OCI-LY3 (cell line): ENCODE measurements around the gene IRS2.

ENCODE experiments used
- H2AFZ ChIP-seq: fragments of 200-600, 300-600 bp; shearing (Covaris generic); 2 replicates; pipeline ENCODE4 v1.6.0; 2014; ENCODE audit warnings: antibody characterized with exemption, low read depth, low read length
- H3K27ac ChIP-seq: fragments of 200-600, 300-600 bp; sonication (generic); 2 replicates; pipeline ENCODE4 v1.5.1; 2014; ENCODE audit warnings: mild to moderate bottlenecking, low read length, moderate library complexity, mixed read lengths
- H3K27me3 ChIP-seq: fragments of 200-600, 300-600 bp; sonication (generic); 2 replicates; pipeline ENCODE4 v1.6.1; 2014; ENCODE audit warnings: low read depth, low read length, mixed read lengths
- H3K36me3 ChIP-seq: fragments of 200-600, 300-600 bp; sonication (generic); replicated peaks from 2 replicates; pipeline ENCODE3; 2014; ENCODE audit warnings: low read depth, low read length, mixed read lengths
- H3K4me1 ChIP-seq: fragments of 300-600, 200-600 bp; sonication (generic); 2 replicates; pipeline ENCODE4 v1.6.1; 2014; ENCODE audit warnings: low read length, mixed read lengths
- H3K4me2 ChIP-seq: fragments of 200-600, 300-600 bp; sonication (generic); 2 replicates; pipeline ENCODE4 v1.6.1; 2014; ENCODE audit warnings: low read length, mixed read lengths
- H3K4me3 ChIP-seq: fragments of 300-600, 200-600 bp; sonication (generic); 2 replicates; pipeline ENCODE4 v1.5.1; 2014; ENCODE audit warnings: antibody characterized with exemption, mild to moderate bottlenecking, low read length, moderate library complexity
- H3K79me2 ChIP-seq: fragments of 300-600, 200-600 bp; shearing (Covaris generic); 2 replicates; pipeline ENCODE4 v1.6.1; 2014; ENCODE audit warnings: mild to moderate bottlenecking, low read length, mixed read lengths
- H3K9ac ChIP-seq: fragments of 300-600, 200-600 bp; shearing (Covaris generic); 2 replicates; pipeline ENCODE4 v1.6.0; 2014; ENCODE audit warnings: mild to moderate bottlenecking, low read length, moderate library complexity
- H3K9me3 ChIP-seq: fragments of 200-600, 300-600 bp; shearing (Covaris generic); 2 replicates; pipeline ENCODE4 v1.6.1; 2014; ENCODE audit warnings: low read length, mixed read lengths; ENCODE audit not compliant: insufficient read depth
- H4K20me1 ChIP-seq: fragments of 200-600, 300-600 bp; sonication (generic); 2 replicates; pipeline ENCODE4 v1.6.1; 2016; ENCODE audit warnings: low read length, mixed read lengths; ENCODE audit not compliant: insufficient read depth
- EZH2phosphoT487 ChIP-seq: fragments of 200-600 bp; shearing (Covaris generic); IDR thresholded peaks from 2 replicates; pipeline ENCODE4 v1.6.1; 2018; ENCODE audit warnings: antibody characterized with exemption, mixed run types, low read depth
- TF ChIP-seq, protein P1 (sequence below): fragments of 200-600, 300-600 bp; sonication (generic); IDR thresholded peaks from 2 replicates; pipeline ENCODE4 v1.5.1; 2014; ENCODE audit warnings: antibody characterized with exemption, low read length, low read depth

Gene IRS2

DNA sequence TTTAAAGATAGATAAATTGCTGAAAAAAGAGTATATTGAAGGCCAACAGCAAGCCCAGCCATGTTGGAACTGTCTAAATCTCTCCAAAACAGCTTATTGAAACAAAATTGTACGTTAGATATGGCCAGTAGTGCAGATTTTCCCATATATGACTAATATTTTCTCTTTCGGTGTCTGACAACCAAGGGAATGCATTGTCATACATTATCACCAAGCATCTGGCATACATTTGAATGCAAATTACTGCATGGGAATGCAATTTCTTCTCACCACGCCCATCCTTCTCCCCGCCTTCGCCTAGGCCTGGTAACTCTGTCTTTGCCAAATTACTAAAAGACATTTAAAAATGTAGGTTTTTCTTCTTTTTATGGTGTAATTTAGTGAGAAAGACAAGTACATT lies 32.5 kb upstream of the IRS2 start:
- Histone ChIP-seq H3K9ac (no peak overlapping the region), H3K79me2 (no peaks in the 10 kb centered on the region), H3K27me3 (no peaks in the 10 kb centered on the region; the same call in 1 of the 2 replicates), H3K4me2 (no peak overlapping the region), H4K20me1 (no peaks in the 10 kb centered on the region), H3K9me3 (no peaks in the 10 kb centered on the region), H3K27ac (no peak overlapping the region), H3K4me3 (no peak overlapping the region), H2AFZ (no peak overlapping the region), H3K36me3 (no peaks in the 10 kb centered on the region), H3K4me1 (no peaks in the 10 kb centered on the region)
- no peak for TF ChIP-seq EZH2phosphoT487
- TF ChIP-seq, protein P1, sequence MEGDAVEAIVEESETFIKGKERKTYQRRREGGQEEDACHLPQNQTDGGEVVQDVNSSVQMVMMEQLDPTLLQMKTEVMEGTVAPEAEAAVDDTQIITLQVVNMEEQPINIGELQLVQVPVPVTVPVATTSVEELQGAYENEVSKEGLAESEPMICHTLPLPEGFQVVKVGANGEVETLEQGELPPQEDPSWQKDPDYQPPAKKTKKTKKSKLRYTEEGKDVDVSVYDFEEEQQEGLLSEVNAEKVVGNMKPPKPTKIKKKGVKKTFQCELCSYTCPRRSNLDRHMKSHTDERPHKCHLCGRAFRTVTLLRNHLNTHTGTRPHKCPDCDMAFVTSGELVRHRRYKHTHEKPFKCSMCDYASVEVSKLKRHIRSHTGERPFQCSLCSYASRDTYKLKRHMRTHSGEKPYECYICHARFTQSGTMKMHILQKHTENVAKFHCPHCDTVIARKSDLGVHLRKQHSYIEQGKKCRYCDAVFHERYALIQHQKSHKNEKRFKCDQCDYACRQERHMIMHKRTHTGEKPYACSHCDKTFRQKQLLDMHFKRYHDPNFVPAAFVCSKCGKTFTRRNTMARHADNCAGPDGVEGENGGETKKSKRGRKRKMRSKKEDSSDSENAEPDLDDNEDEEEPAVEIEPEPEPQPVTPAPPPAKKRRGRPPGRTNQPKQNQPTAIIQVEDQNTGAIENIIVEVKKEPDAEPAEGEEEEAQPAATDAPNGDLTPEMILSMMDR = no peak

- TF ChIP-seq, protein P1 = no peak
- no peak for TF ChIP-seq EZH2phosphoT487
- no peaks in the 10 kb centered on the region for H3K79me2 ChIP-seq
- H4K20me1 ChIP-seq = no peaks in the 10 kb centered on the region
- H3K4me3 ChIP-seq = no peak overlapping the region
- H3K27ac ChIP-seq = no peak overlapping the region
- H3K36me3 ChIP-seq = no peaks in the 10 kb centered on the region
- H3K4me2 ChIP-seq = no peak overlapping the region
- no peaks in the 10 kb centered on the region; the same call in 1 of the 2 replicates for H3K27me3 ChIP-seq
- H3K9ac ChIP-seq = no peak overlapping the region
- no peaks in the 10 kb centered on the region for H3K9me3 ChIP-seq
- H2AFZ ChIP-seq = no peak overlapping the region
- H3K4me1 ChIP-seq = no peaks in the 10 kb centered on the region
These were observed 31.5 kb upstream of the IRS2 start for GRCh38 chr13:109817591-109818535.

DNA sequence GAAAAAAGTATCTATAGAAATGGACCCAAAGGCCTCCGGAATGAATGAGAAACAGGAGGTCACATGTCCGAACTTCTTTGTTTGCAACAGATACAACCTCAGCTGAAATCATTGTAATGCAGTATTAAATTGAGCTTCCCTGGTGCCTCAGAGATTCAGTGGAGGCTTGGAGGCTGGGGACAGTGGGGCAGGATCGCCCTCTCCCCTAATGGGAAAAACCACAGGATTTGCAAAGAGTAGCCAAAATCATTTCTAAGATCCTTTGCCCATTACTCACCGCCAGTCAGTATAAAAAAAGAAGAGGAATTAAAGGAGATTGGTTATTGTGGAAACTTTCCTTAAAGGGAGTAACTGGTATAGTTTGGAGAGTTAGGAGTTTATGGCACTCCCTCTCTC lies 30.4 kb upstream of the IRS2 start:
- Histone ChIP-seq H3K9ac (no peak overlapping the region), H3K27ac (no peak overlapping the region), H3K4me1 (no peaks in the 10 kb centered on the region), H3K9me3 (no peaks in the 10 kb centered on the region), H3K4me2 (no peak overlapping the region), H3K79me2 (no peaks in the 10 kb centered on the region), H3K27me3 (no peaks in the 10 kb centered on the region; the same call in 1 of the 2 replicates), H2AFZ (no peak overlapping the region), H3K4me3 (no peak overlapping the region), H3K36me3 (no peaks in the 10 kb centered on the region), H4K20me1 (no peaks in the 10 kb centered on the region)
- no peak for TF ChIP-seq EZH2phosphoT487
- TF ChIP-seq, protein P1 = no peak

GRCh38 chr13:109816112-109816807 lies 29.9 kb upstream of the IRS2 start:
- no peaks in the 10 kb centered on the region for H4K20me1 ChIP-seq
- no peaks in the 10 kb centered on the region; the same call in 1 of the 2 replicates for H3K27me3 ChIP-seq
- no peak overlapping the region for H2AFZ ChIP-seq
- H3K4me1 ChIP-seq = no peaks in the 10 kb centered on the region
- H3K9ac ChIP-seq = no peak overlapping the region
- TF ChIP-seq, protein P1 = no peak
- H3K36me3 ChIP-seq = no peaks in the 10 kb centered on the region
- no peaks in the 10 kb centered on the region for H3K79me2 ChIP-seq
- no peak overlapping the region for H3K4me3 ChIP-seq
- no peaks in the 10 kb centered on the region for H3K9me3 ChIP-seq
- no peak overlapping the region for H3K4me2 ChIP-seq
- no peak overlapping the region for H3K27ac ChIP-seq
